PC-3 (cell line): ENCODE measurements around the gene CDH16. TPM values are rescaled to one million over a fixed set of nuclear protein-coding genes. Genes with fewer than 3 reads are reported as not detected.

ENCODE experiments used
- ATAC-seq: fragments of 200-7000 bp; cut with Tn5 transposase; 2 replicates; pipeline ENCODE4 v1.9.1; 2020; ENCODE audit warnings: mild to moderate bottlenecking, moderate library complexity
- BruUV-seq: library from RNA; stranded (reverse); fragments of 400-500 nt; replicated peaks from 2 replicates; lab custom pipeline; 2021; lab: Mats Ljungman, UMichigan
- CTCF ChIA-PET: fragments of 300-600 bp; sonication (Branson Sonifier 250); formaldehyde crosslinking; loops from one replicate; lab custom pipeline; 2022; ENCODE audit warnings: antibody characterized with exemption; lab: Charles Lee
- POLR2A ChIA-PET: fragments of 300-600 bp; sonication (Branson Sonifier 250); formaldehyde crosslinking; loops from one replicate; lab custom pipeline; 2022; ENCODE audit warnings: antibody characterized with exemption; ENCODE audit not compliant: unreplicated experiment; lab: Charles Lee
- DNase-seq: peaks from one replicate; pipeline ENCODE4 v3.0.0-alpha.2; 2015
- H2AFZ ChIP-seq: fragments of 300-600 bp; sonication (generic); 2 replicates; pipeline ENCODE4 v1.6.0; 2016; ENCODE audit warnings: antibody characterized with exemption, low read length
- H3F3A ChIP-seq: fragments of 300-600 bp; sonication (generic); one replicate; pipeline ENCODE4 v1.6.0; 2017; ENCODE audit warnings: antibody characterized with exemption, low read length, control low read depth, mild to moderate bottlenecking; ENCODE audit not compliant: unreplicated experiment
- H3K27ac ChIP-seq: fragments of 300-600 bp; sonication (generic); 2 replicates; pipeline ENCODE4 v1.5.1; 2016; ENCODE audit warnings: mild to moderate bottlenecking, low read length
- H3K27me3 ChIP-seq: fragments of 300-600 bp; sonication (generic); 2 replicates; pipeline ENCODE4 v1.6.1; 2016; ENCODE audit warnings: low read length, mixed read lengths
- H3K36me3 ChIP-seq: fragments of 300-600 bp; sonication (generic); 2 replicates; pipeline ENCODE4 v1.6.1; 2016; ENCODE audit warnings: low read depth, mixed run types, low read length, mixed read lengths
- H3K4me1 ChIP-seq: fragments of 300-600 bp; sonication (generic); 2 replicates; pipeline ENCODE4 v1.5.1; 2016; ENCODE audit warnings: low read length; ENCODE audit not compliant: insufficient read depth
- H3K4me2 ChIP-seq: fragments of 300-600 bp; sonication (generic); 2 replicates; pipeline ENCODE4 v1.6.0; 2016; ENCODE audit warnings: low read length
- H3K4me3 ChIP-seq: fragments of 300-600 bp; sonication (generic); 2 replicates; pipeline ENCODE4 v1.5.1; 2016; ENCODE audit warnings: mild to moderate bottlenecking, low read length, mixed read lengths
- H3K79me2 ChIP-seq: fragments of 300-600 bp; sonication (generic); 2 replicates; pipeline ENCODE4 v1.6.1; 2017; ENCODE audit warnings: low read length, mixed read lengths
- H3K9ac ChIP-seq: fragments of 300-600 bp; sonication (generic); 2 replicates; pipeline ENCODE4 v1.6.0; 2016; ENCODE audit warnings: mild to moderate bottlenecking, low read length
- H3K9me2 ChIP-seq: fragments of 300-600 bp; sonication (generic); replicated peaks from 2 replicates; pipeline ENCODE4 v1.6.1; 2016; ENCODE audit warnings: mixed run types, low read length, mixed read lengths
- H3K9me3 ChIP-seq: fragments of 300-600 bp; sonication (generic); 2 replicates; pipeline ENCODE4 v1.6.1; 2016; ENCODE audit warnings: low read length, mixed read lengths
- H4K20me1 ChIP-seq: fragments of 300-600 bp; sonication (generic); 2 replicates; pipeline ENCODE4 v1.6.1; 2016; ENCODE audit warnings: low read length, mixed read lengths
- EZH2 ChIP-seq: fragments of 300-600 bp; sonication (generic); IDR thresholded peaks from one replicate; pipeline ENCODE4 v1.6.1; 2017; ENCODE audit warnings: antibody characterized with exemption, mild to moderate bottlenecking, low read length; ENCODE audit not compliant: unreplicated experiment
- EZH2phosphoT487 ChIP-seq: fragments of 300-600 bp; sonication (generic); IDR thresholded peaks from 2 replicates; pipeline ENCODE4 v1.6.1; 2018; ENCODE audit warnings: mild to moderate bottlenecking, antibody characterized with exemption, low read length, borderline replicate concordance
- intact Hi-C: fragments of 100-400 bp; cut with micrococcal nuclease; formaldehyde crosslinking; loops from 2 replicates; pipeline ENCODE4 v1.9.0; 2023
- total RNA-seq: library from RNA; depleted of rRNA; stranded (reverse); fragments of >200 nt; gene quantifications from 2 replicates; pipeline ENCODE4 v1.2.3, GENCODE V29; 2014
- TF ChIP-seq, protein P1 (sequence below): fragments of 300-600 bp; sonication (generic); conservative IDR thresholded peaks from 2 replicates; pipeline ENCODE4 v1.5.1; 2017; ENCODE audit warnings: antibody characterized with exemption, low read depth, mild to moderate bottlenecking, low read length

The CDH16 gene
- total RNA-seq, 1 experiment from 2014 or later: not detected

DNA sequence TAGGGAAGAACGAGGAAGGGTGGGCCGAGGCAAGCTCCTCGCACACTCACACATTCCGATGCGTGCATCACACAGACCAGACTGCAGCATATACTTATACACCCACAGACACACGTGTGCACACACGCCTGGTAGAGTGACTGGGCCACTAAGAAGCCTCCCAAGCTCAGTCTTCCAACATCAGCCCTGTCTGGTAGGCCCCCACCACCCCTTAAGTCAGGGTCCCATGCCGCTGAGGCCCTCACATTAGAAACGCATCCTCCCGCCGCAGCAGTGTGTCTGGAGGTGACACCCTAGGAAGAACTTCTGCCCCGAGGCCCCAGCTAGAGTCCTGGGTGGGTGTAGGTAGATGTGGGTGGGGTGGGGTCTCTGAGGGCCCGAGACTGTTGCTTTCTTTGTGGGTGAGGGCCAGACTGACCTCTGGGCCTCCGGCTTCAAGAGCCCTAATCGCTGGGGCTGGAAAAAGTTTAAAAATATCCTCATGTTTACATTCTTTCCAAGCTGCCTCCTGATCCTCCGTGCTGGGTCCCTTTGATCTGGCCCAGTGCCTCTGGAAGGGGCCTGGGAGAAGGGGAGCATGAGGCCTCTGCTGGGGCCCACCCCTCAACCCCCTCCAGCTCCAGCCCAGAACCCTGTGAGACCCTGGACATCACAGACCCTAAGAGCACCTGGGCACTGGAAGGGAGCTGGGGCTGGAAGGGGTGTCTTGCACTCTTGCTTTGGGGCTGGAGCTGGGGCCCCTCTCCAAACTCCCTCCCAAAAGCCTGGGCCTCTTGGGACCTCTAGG, 13.6 kb downstream of the CDH16 start:
- TF ChIP-seq, protein P1, sequence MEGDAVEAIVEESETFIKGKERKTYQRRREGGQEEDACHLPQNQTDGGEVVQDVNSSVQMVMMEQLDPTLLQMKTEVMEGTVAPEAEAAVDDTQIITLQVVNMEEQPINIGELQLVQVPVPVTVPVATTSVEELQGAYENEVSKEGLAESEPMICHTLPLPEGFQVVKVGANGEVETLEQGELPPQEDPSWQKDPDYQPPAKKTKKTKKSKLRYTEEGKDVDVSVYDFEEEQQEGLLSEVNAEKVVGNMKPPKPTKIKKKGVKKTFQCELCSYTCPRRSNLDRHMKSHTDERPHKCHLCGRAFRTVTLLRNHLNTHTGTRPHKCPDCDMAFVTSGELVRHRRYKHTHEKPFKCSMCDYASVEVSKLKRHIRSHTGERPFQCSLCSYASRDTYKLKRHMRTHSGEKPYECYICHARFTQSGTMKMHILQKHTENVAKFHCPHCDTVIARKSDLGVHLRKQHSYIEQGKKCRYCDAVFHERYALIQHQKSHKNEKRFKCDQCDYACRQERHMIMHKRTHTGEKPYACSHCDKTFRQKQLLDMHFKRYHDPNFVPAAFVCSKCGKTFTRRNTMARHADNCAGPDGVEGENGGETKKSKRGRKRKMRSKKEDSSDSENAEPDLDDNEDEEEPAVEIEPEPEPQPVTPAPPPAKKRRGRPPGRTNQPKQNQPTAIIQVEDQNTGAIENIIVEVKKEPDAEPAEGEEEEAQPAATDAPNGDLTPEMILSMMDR: no peak
- no peak for TF ChIP-seq EZH2
- no peak for TF ChIP-seq EZH2phosphoT487
- no peak overlapping the region for H2AFZ ChIP-seq
- BruUV-seq: no TSS peak
- ATAC-seq (no peak), DNase-seq (no peak)
- CTCF ChIA-PET: no interaction called here
- no peaks in the 10 kb centered on the region for H3K36me3 ChIP-seq
- H3K27ac ChIP-seq: no peak overlapping the region
- no peak overlapping the region for H3K4me2 ChIP-seq
- H3K79me2 ChIP-seq: no peaks in the 10 kb centered on the region
- POLR2A ChIA-PET: no interaction called here
- no peak overlapping the region for H3K4me3 ChIP-seq
- no peaks in the 10 kb centered on the region for H3K9me3 ChIP-seq
- no peaks in the 10 kb centered on the region for H3F3A ChIP-seq
- no peaks in the 10 kb centered on the region for H3K9me2 ChIP-seq
- H4K20me1 ChIP-seq: no peaks in the 10 kb centered on the region
- intact Hi-C loops: no loop called here
- no peak overlapping the region for H3K9ac ChIP-seq
- no peaks in the 10 kb centered on the region for H3K27me3 ChIP-seq
- H3K4me1 ChIP-seq: peaks cover 2% of the 10 kb centered on the region; the same call in 1 of the 2 replicates

DNA sequence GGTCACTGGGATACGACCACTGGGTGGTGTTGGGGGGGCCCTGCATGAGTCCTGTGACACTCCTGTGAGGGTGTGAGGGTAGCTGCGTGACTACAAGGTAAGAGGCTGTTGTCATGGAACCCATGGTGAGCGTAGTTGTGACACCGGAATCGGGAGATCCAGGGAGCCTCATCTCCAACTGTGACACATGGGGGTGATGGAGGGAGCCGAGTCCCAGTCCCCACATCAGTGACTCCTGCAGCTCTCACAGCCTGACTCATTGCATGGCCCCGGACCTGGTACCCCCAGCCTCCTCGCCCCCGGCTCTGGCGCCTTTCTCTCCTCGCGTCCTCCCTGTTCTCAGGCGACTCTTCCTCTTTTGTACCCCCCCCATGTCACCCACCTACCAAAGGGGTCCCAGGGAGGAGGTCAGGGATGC, 14.2 kb downstream of the CDH16 start:
- TF ChIP-seq, protein P1: no peak
- TF ChIP-seq EZH2: no peak
- TF ChIP-seq EZH2phosphoT487: no peak
- no peak overlapping the region for H3K4me2 ChIP-seq
- H2AFZ ChIP-seq: no peak overlapping the region
- no peak overlapping the region for H3K4me3 ChIP-seq
- BruUV-seq: no TSS peak
- intact Hi-C loops: no loop called here
- H3K9me3 ChIP-seq: no peaks in the 10 kb centered on the region
- DNase-seq (no peak), ATAC-seq (no peak)
- H3K79me2 ChIP-seq: no peaks in the 10 kb centered on the region
- no peaks in the 10 kb centered on the region for H3F3A ChIP-seq
- POLR2A ChIA-PET: no interaction called here
- H3K4me1 ChIP-seq: peaks cover 4% of the 10 kb centered on the region; the same call in 1 of the 2 replicates
- H3K36me3 ChIP-seq: no peaks in the 10 kb centered on the region
- H3K9ac ChIP-seq: no peak overlapping the region
- no peaks in the 10 kb centered on the region for H3K27me3 ChIP-seq
- no peaks in the 10 kb centered on the region for H3K9me2 ChIP-seq
- no peaks in the 10 kb centered on the region for H4K20me1 ChIP-seq
- no peak overlapping the region for H3K27ac ChIP-seq
- CTCF ChIA-PET: no interaction called here
